ENCODE data around the gene C1QA.

C1QA gene

GRCh38 chr1:22643928-22644327, 7.5 kb downstream of the C1QA start:
- no peak for DNase-seq (ENCODE audit: low read depth)
- H3K4me3 ChIP-seq (ENCODE audit: low read length), result no peak overlapping the region
- no peak for TF ChIP-seq CTCF (IDR thresholded peaks at IDR 0.05; ENCODE audit: insufficient read depth, low read depth, low read length, missing control alignments)

GRCh38 chr1:22645931-22646330, 9.5 kb downstream of the C1QA start:
- H3K4me3 ChIP-seq (ENCODE audit: low read length), result no peak overlapping the region
- DNase-seq (ENCODE audit: low read depth), result peak; percentile 13
- TF ChIP-seq CTCF (IDR thresholded peaks at IDR 0.05; ENCODE audit: insufficient read depth, low read depth, low read length, missing control alignments), result no peak

- no peak overlapping the region for H3K4me3 ChIP-seq (ENCODE audit: low read length)
- no peak for TF ChIP-seq CTCF (IDR thresholded peaks at IDR 0.05; ENCODE audit: insufficient read depth, low read depth, low read length, missing control alignments)
- peak; percentile 16 for DNase-seq (ENCODE audit: low read depth)
These were observed 10.0 kb downstream of the C1QA start for GRCh38 chr1:22646384-22646783.

GRCh38 chr1:22650089-22650693, 13.8 kb downstream of the C1QA start:
- no peak overlapping the region for H3K4me3 ChIP-seq (ENCODE audit: low read length)
- TF ChIP-seq CTCF (IDR thresholded peaks at IDR 0.05; ENCODE audit: insufficient read depth, low read depth, low read length, missing control alignments), result no peak
- DNase-seq (ENCODE audit: low read depth), result no peak

GRCh38 chr1:22651941-22652856, 15.8 kb downstream of the C1QA start:
- no peak overlapping the region for H3K4me3 ChIP-seq (ENCODE audit: low read length)
- DNase-seq (ENCODE audit: low read depth), result no peak
- no peak for TF ChIP-seq CTCF (IDR thresholded peaks at IDR 0.05; ENCODE audit: insufficient read depth, low read depth, low read length, missing control alignments)

- no peak for DNase-seq (ENCODE audit: low read depth)
- no peak within 1 kb of the TSS for H3K4me3 ChIP-seq (ENCODE audit: low read length)
- TF ChIP-seq CTCF (IDR thresholded peaks at IDR 0.05; ENCODE audit: insufficient read depth, low read depth, low read length, missing control alignments), result no peak
These were observed 16.5 kb downstream of the C1QA start, which contains the start of gene C1QB for GRCh38 chr1:22652881-22653316. Gene C1QB, plus strand, starts transcription at chr1:22653236. Its CDS starts 6,227 bp downstream, at chr1:22659463.
